DOHH2 (cell line): ENCODE results near the gene GNRH2.

Experiments
- H3F3A ChIP-seq: fragments of 200-600 bp; sonication (generic), shearing (Covaris generic); 2 replicates; pipeline ENCODE4 v1.6.0; 2016; ENCODE audit warnings: antibody characterized with exemption, mild to moderate bottlenecking; ENCODE audit not compliant: control insufficient read depth, insufficient read depth
- H3K27ac ChIP-seq: fragments of 200-600 bp; sonication (generic); 2 replicates; pipeline ENCODE4 v1.5.1; 2014; ENCODE audit warnings: low read depth, mild to moderate bottlenecking, low read length, moderate library complexity
- H3K27me3 ChIP-seq: fragments of 200-600 bp; sonication (generic); 2 replicates; pipeline ENCODE4 v1.6.1; 2014; ENCODE audit warnings: mild to moderate bottlenecking, low read length, mixed read lengths; ENCODE audit not compliant: control insufficient read depth
- H3K36me3 ChIP-seq: fragments of 200-600 bp; sonication (generic); 2 replicates; pipeline ENCODE4 v1.6.1; 2014; ENCODE audit warnings: mild to moderate bottlenecking, low read length, moderate library complexity, mixed read lengths; ENCODE audit not compliant: control insufficient read depth
- H3K4me1 ChIP-seq: fragments of 200-600 bp; sonication (generic); 2 replicates; pipeline ENCODE4 v1.6.1; 2014; ENCODE audit warnings: mild to moderate bottlenecking, low read length, mixed read lengths; ENCODE audit not compliant: control insufficient read depth
- H3K4me2 ChIP-seq: fragments of 200-600 bp; sonication (generic); 2 replicates; pipeline ENCODE4 v1.6.0; 2014; ENCODE audit warnings: mild to moderate bottlenecking, low read length, moderate library complexity
- H3K4me3 ChIP-seq: fragments of 200-600 bp; sonication (generic); 2 replicates; pipeline ENCODE4 v1.5.1; 2014; ENCODE audit warnings: mild to moderate bottlenecking, low read length, mixed read lengths
- H3K79me2 ChIP-seq: fragments of 200-600 bp; sonication (generic); 2 replicates; pipeline ENCODE4 v1.6.1; 2014; ENCODE audit warnings: mild to moderate bottlenecking, low read length, mixed read lengths; ENCODE audit not compliant: control insufficient read depth
- H3K9me2 ChIP-seq: fragments of 200-600 bp; sonication (generic); replicated peaks from 2 replicates; pipeline ENCODE4 v1.6.1; 2014; ENCODE audit warnings: mild to moderate bottlenecking, low read length, mixed read lengths; ENCODE audit not compliant: control insufficient read depth
- H3K9me3 ChIP-seq: fragments of 200-600 bp; sonication (generic); 2 replicates; pipeline ENCODE4 v1.6.1; 2014; ENCODE audit warnings: antibody characterized with exemption, low read length, mixed read lengths; ENCODE audit not compliant: control insufficient read depth, insufficient read depth
- H4K20me1 ChIP-seq: fragments of 200-600 bp; sonication (generic); 2 replicates; pipeline ENCODE4 v1.6.0; 2014; ENCODE audit warnings: low read depth, mild to moderate bottlenecking, antibody characterized with exemption, low read length, moderate library complexity; ENCODE audit not compliant: control insufficient read depth, insufficient read depth
- EZH2phosphoT487 ChIP-seq: fragments of 200-600 bp; sonication (generic); IDR thresholded peaks from 2 replicates; pipeline ENCODE4 v1.6.1; 2017; ENCODE audit warnings: borderline replicate concordance, mild to moderate bottlenecking, antibody characterized with exemption, low read length, moderate library complexity, mixed read lengths
- TF ChIP-seq, protein P1 (sequence below): fragments of 200-600 bp; sonication (generic); IDR thresholded peaks from one replicate; pipeline ENCODE4 v1.5.1; 2014; ENCODE audit warnings: antibody characterized with exemption, mild to moderate bottlenecking, low read depth, low read length; ENCODE audit not compliant: poor library complexity, severe bottlenecking

Gene GNRH2

DNA sequence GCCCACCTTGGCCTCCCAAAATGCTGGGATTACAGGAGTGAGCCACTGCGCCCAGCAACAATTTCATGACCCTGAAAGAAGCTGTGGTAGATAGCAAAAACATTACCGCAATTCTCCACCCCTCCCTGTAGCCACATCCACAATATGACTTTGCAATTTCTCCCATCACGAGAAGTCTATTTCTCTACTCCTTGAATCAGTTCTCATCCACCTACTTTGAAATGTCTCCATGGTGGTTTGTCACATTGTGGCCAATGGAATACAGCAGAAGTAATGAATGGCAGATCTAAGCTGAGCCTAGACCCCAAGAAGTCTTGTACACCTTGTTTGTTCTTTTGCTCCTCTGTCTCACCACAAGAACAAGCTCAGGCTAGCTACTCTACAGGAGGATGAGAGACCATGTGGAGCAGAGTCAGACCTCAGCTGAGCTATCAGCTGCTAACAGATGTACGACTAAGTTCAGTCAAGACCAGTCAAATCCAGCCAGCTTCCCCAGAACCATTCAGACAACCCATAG lies 34.3 kb downstream of the GNRH2 start:
- no peaks in the 10 kb centered on the region for H3K4me1 ChIP-seq
- no peak overlapping the region for H3K4me2 ChIP-seq
- H3K9me3 ChIP-seq: no peaks in the 10 kb centered on the region
- no peak overlapping the region for H3K4me3 ChIP-seq
- no peak for TF ChIP-seq EZH2phosphoT487
- TF ChIP-seq, protein P1, sequence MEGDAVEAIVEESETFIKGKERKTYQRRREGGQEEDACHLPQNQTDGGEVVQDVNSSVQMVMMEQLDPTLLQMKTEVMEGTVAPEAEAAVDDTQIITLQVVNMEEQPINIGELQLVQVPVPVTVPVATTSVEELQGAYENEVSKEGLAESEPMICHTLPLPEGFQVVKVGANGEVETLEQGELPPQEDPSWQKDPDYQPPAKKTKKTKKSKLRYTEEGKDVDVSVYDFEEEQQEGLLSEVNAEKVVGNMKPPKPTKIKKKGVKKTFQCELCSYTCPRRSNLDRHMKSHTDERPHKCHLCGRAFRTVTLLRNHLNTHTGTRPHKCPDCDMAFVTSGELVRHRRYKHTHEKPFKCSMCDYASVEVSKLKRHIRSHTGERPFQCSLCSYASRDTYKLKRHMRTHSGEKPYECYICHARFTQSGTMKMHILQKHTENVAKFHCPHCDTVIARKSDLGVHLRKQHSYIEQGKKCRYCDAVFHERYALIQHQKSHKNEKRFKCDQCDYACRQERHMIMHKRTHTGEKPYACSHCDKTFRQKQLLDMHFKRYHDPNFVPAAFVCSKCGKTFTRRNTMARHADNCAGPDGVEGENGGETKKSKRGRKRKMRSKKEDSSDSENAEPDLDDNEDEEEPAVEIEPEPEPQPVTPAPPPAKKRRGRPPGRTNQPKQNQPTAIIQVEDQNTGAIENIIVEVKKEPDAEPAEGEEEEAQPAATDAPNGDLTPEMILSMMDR: no peak
- no peak overlapping the region for H3K27ac ChIP-seq
- H4K20me1 ChIP-seq: no peaks in the 10 kb centered on the region
- H3K27me3 ChIP-seq: peaks cover 20% of the 10 kb centered on the region
- no peaks in the 10 kb centered on the region for H3K9me2 ChIP-seq
- H3K79me2 ChIP-seq: no peaks in the 10 kb centered on the region
- H3K36me3 ChIP-seq: no peaks in the 10 kb centered on the region
- no peaks in the 10 kb centered on the region for H3F3A ChIP-seq

DNA sequence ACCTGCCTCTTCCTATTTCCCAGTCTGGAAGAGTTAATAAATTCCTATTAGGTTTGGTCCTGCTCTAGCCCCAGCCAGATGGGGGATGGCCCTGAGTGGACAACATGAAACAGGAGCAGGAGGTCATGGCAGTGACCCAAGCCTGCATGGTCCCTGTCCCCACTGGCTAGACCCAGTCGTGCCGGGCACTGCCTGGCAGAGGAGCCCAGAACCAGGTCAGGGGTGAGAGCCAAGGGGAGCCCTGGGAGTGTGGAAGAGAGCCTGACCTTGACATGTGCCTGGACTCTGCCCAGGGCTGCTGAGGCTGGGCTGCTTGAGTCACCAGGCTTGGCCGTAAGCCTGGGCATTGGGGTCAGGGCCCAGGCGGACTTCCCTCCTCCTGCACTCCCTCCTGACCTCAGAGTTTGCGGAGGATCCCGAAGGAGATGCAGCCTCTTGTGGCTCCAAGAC lies 37.5 kb downstream of the GNRH2 start:
- Histone ChIP-seq H3F3A (no peaks in the 10 kb centered on the region), H3K36me3 (no peaks in the 10 kb centered on the region), H3K79me2 (no peaks in the 10 kb centered on the region), H4K20me1 (no peaks in the 10 kb centered on the region), H3K9me3 (no peaks in the 10 kb centered on the region), H3K4me1 (no peaks in the 10 kb centered on the region), H3K4me2 (no peak overlapping the region), H3K9me2 (no peaks in the 10 kb centered on the region), H3K27ac (no peak overlapping the region), H3K27me3 (peaks cover 30% of the 10 kb centered on the region), H3K4me3 (no peak overlapping the region)
- TF ChIP-seq, protein P1: no peak
- TF ChIP-seq EZH2phosphoT487: no peak

DNA sequence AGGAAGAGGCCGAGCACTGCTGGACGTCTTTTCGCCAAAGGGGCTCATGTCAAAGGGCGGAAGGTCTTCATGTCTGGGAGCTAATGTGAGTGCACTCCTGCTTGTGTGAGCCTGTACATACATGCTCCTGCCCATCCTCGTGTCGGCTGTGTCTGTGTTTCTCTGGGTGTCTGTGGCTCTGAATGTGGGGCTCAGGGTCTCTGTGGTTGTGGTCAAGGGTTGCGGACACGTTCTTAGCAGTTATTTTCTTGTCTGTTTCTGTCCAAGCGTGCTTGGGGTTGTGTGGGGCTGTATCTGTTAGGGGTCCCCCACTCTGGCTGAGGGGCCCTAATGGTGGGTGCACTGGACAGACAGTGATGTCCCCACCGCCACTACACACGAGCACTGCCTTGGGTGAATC lies 38.2 kb downstream of the GNRH2 start:
- no peaks in the 10 kb centered on the region for H3K79me2 ChIP-seq
- H4K20me1 ChIP-seq: no peaks in the 10 kb centered on the region
- H3K27ac ChIP-seq: no peak overlapping the region
- no peak overlapping the region for H3K4me2 ChIP-seq
- no peaks in the 10 kb centered on the region for H3K9me3 ChIP-seq
- H3K9me2 ChIP-seq: no peaks in the 10 kb centered on the region
- no peaks in the 10 kb centered on the region for H3F3A ChIP-seq
- H3K36me3 ChIP-seq: no peaks in the 10 kb centered on the region
- H3K27me3 ChIP-seq: peaks cover 30% of the 10 kb centered on the region
- H3K4me3 ChIP-seq: no peak overlapping the region
- no peak for TF ChIP-seq EZH2phosphoT487
- H3K4me1 ChIP-seq: no peaks in the 10 kb centered on the region

DNA sequence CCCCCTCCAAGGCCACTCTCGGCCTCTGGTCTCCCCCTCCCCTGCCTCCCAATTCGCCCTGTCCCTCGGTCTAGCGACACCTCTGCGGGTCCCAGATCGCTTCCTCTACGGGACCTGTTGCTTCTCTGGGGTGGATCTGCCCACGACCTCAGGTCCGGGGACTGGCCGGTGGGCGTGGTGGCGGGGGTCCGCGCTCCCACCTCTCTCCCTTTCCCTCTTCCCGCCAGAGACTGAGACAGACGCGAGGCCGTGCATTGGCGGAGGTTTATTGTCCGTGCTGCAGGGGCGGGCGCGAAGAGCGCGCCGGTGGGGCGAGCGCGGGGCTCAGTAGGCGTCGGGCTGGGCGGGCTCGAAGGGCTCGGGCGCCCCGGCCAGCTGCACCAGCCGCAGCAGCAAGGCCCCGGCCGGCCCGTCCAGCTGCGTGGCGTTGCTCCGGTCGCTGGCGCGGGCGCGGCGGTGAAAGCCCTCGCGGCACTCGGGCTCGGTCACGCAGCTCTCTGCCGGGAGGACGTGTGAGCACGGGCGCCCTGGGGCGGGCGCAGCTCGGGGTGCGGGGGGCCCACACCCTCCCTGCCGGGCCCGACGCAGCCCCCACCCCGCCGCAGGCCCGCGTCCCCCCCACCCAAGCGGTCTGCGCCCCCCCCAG lies 39.0 kb downstream of the GNRH2 start:
- Histone ChIP-seq H3K9me2 (no peaks in the 10 kb centered on the region), H4K20me1 (no peaks in the 10 kb centered on the region), H3K4me3 (no peak overlapping the region), H3K4me1 (no peaks in the 10 kb centered on the region), H3K36me3 (no peaks in the 10 kb centered on the region), H3K9me3 (no peaks in the 10 kb centered on the region), H3K27me3 (peaks cover 30% of the 10 kb centered on the region), H3F3A (no peaks in the 10 kb centered on the region), H3K4me2 (no peak overlapping the region), H3K27ac (no peak overlapping the region), H3K79me2 (no peaks in the 10 kb centered on the region)
- TF ChIP-seq, protein P1: no peak
- TF ChIP-seq EZH2phosphoT487: no peak
